Stomach (tissue), 9 donors: ENCODE measurements around the gene TMEM208. TPM values are rescaled to one million over a fixed set of nuclear protein-coding genes. Genes with fewer than 3 reads are reported as not detected.
A peak's percentile ranks its signal among the peaks of the same experiment; 100 is the strongest.

Experiments
- DNase-seq, 2 donors: peaks; one replicate each; pipeline versions ENCODE4 v3.0.0 to v3.0.0-alpha.2; 2013 to 2019
- H3K27ac ChIP-seq, 5 donors: fragments of 200-600 bp in 4 of 5; sonication (generic) in 4 of 5; one replicate each; pipeline ENCODE4 v1.5.1; 2013 to 2019; ENCODE audit warnings: mild to moderate bottlenecking in 1 of 5, moderate library complexity in 1 of 5
- H3K27me3 ChIP-seq, 3 donors: fragments of 200-600 bp; sonication (generic); one replicate each; pipeline ENCODE4 v1.5.1; 2017 to 2019; ENCODE audit warnings: mixed run types in 1 of 3
- H3K36me3 ChIP-seq, 4 donors: fragments of 200-600 bp; sonication (generic); 1 replicate in 3 of 4; 2 replicates in 1 of 4; pipeline ENCODE4 v1.5.1; 2016 to 2019
- H3K4me1 ChIP-seq, 4 donors: fragments of 200-600 bp; sonication (generic); one replicate each; pipeline ENCODE4 v1.5.1; 2016 to 2019
- H3K4me3 ChIP-seq, 4 donors: fragments of 200-600 bp; sonication (generic) in 3 of 4; one replicate each; pipeline ENCODE4 v1.5.1; 2016 to 2019; ENCODE audit warnings: mild to moderate bottlenecking in 1 of 4
- H3K9me3 ChIP-seq, 4 donors: fragments of 200-600 bp; sonication (generic); one replicate each; pipeline ENCODE4 v1.5.1; 2016 to 2019
- EP300 ChIP-seq: sonication (generic); formaldehyde crosslinking; IDR thresholded peaks from one replicate; pipeline ENCODE4 v1.6.1; 2017; ENCODE audit warnings: antibody characterized with exemption
- POLR2A ChIP-seq, 4 donors: fragments of 450-650 bp; IDR thresholded peaks; one replicate each; pipeline ENCODE4 v1.6.1; 2016; ENCODE audit warnings: antibody characterized with exemption in 4 of 4, control low read depth in 2 of 4, mild to moderate bottlenecking in 1 of 4, moderate library complexity in 1 of 4
- POLR2AphosphoS5 ChIP-seq, 3 donors: sonication (generic); formaldehyde crosslinking; IDR thresholded peaks; one replicate each; pipeline ENCODE4 v1.6.1; 2016; ENCODE audit warnings: antibody characterized with exemption in 3 of 3
- WGBS, 5 donors: extraction: QIAGEN DNeasy Blood & Tissue Kit in 3 of 5; methylation state at CpG; one replicate each; pipeline versions ENCODE4 v1.1.5 to v1.1.7; 2013 to 2018; 5-methylcytosine and 5-hydroxymethylcytosine counted together
- intact Hi-C: fragments of 100-400 bp; cut with DNase I; formaldehyde crosslinking; loops from one replicate; pipeline ENCODE4 v1.15.1; 2023; ENCODE audit warnings: low total_unique reads
- polyA plus RNA-seq, 3 donors: library from polyadenylated mRNA; stranded (reverse); fragments of 200-250 nt; gene quantifications; one replicate each; pipeline ENCODE4 v1.2.3, GENCODE V29; 2013
- total RNA-seq, 5 donors: library from RNA; depleted of rRNA; stranded (reverse); fragments of >200 nt; gene quantifications; one replicate each; pipeline versions ENCODE4 v1.1.0 to v1.2.3, GENCODE V29; 2014 to 2016
- TF ChIP-seq, protein P1 (sequence below), 7 experiments: fragments of 450-650 bp in 4 of 7; fragments of 200-600 bp in 3 of 7; sonication (generic) in 3 of 7; IDR thresholded peaks; one replicate each; pipeline ENCODE4 v1.5.1; 2016 to 2019; ENCODE audit warnings: antibody characterized with exemption in 7 of 7, control low read depth in 2 of 7, mild to moderate bottlenecking in 1 of 7
- donor health status: healthy with polysubstance abuse.
- donor health status: Bipolar disorder and iron deficiency.
- donor health status: healthy.

TMEM208 gene
- total and polyA plus RNA-seq, 8 donors = 8.7 to 141 (median 51.0) TPM

DNA sequence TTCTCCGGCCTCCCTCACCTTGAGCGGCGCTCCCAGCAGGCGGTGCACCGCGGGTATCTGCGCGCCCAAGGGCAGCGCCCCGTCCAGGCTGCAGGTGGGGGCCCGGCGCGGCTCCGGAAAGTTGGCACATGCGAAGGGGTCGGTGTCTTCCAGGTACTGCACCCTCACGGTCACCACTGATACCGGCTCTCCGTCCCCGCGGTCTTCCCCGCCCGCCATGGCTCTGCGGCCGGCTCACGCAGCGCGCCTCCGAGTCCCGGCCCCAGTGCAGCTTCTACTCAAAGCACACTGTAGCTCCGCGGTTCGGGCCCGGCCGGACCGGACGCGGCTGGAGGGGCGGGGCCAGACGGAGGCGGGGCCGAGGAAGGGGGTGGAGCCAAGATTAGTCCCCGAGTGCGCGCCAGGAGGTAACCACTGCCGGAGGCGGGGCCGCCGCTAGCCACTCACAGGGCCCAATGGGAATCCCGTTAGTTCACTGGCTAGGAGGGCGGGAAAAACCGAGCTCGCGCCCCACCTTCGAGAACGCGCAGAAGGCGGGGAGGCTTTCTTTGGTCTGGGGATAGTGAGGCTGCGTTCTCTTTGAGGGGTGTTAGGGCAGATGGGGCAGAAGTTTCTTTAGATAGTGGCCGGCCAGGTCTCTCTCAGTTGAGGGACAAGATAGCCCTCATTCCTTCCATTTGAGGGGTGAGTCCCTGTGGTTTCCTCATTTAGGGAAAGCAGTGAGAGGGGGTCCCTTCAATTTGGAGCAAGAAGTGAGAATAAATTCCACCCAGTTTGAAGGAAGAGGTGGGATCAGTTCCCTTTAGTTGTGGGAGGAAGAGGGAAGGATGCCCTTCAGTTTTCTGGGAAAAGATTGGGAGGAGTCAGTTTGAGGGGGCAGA is 20.5 kb downstream of the TMEM208 start, which contains the start of gene FHOD1:
TSS of gene FHOD1 (minus strand) at position 290 of the 881 bp plus-strand sequence. CDS start at position 219, 71 bp downstream.
- H3K4me3 ChIP-seq = peak within 1 kb of the TSS; percentile 64 to 85 (median 78)
- intact Hi-C loops = no loop called here
- peak within 1 kb of the TSS; percentile 87 to 95 (median 89) for H3K27ac ChIP-seq
- DNase-seq = peak; percentile 98 to 99
- H3K4me1 ChIP-seq = peaks cover 42 to 65% (median 55%) of the 10 kb centered on the region in 4 donors
- no peaks in the 10 kb centered on the region for H3K36me3 ChIP-seq
- WGBS, 5 donors = 0 to 2% (median 1%) methylated on average over 18 to 60 of the region's 60 CpGs
- no peaks in the 10 kb centered on the region for H3K9me3 ChIP-seq
- TF ChIP-seq POLR2A (IDR thresholded peaks at IDR 0.05) (peak in 1 of 4 donors; percentile 78), POLR2AphosphoS5 (IDR thresholded peaks at IDR 0.05) (peak; percentile 24 to 93 (median 88))
- TF ChIP-seq, protein P1, sequence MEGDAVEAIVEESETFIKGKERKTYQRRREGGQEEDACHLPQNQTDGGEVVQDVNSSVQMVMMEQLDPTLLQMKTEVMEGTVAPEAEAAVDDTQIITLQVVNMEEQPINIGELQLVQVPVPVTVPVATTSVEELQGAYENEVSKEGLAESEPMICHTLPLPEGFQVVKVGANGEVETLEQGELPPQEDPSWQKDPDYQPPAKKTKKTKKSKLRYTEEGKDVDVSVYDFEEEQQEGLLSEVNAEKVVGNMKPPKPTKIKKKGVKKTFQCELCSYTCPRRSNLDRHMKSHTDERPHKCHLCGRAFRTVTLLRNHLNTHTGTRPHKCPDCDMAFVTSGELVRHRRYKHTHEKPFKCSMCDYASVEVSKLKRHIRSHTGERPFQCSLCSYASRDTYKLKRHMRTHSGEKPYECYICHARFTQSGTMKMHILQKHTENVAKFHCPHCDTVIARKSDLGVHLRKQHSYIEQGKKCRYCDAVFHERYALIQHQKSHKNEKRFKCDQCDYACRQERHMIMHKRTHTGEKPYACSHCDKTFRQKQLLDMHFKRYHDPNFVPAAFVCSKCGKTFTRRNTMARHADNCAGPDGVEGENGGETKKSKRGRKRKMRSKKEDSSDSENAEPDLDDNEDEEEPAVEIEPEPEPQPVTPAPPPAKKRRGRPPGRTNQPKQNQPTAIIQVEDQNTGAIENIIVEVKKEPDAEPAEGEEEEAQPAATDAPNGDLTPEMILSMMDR (IDR thresholded peaks at IDR 0.05) = no peak
- H3K27me3 ChIP-seq = peaks cover 0 to 44% (median 19%) of the 10 kb centered on the region in 3 donors

DNA sequence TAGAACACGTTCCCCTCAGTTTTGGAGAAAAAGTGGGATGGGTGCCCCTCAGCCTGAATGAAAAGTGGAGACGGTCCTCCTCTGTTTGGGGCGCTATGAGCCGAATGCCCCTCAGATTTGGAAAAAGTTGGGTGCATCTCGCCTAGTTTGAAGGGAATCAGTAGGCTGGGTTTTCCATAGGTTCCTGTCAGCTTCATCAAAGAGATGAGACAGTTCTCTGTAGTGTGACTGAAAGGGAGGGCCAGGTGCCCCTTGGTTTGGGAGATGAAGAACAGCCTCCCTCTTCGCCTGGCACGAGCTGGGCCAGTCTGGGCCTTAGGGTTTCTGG is 21.1 kb downstream of the TMEM208 start:
- no peak for TF ChIP-seq EP300
- no peak for TF ChIP-seq POLR2A (IDR thresholded peaks at IDR 0.05)
- TF ChIP-seq POLR2AphosphoS5 (IDR thresholded peaks at IDR 0.05) = no peak
- Histone ChIP-seq H3K4me1 (peaks cover 42 to 60% (median 51%) of the 10 kb centered on the region in 4 donors), H3K27me3 (peaks cover 0 to 48% (median 19%) of the 10 kb centered on the region in 3 donors), H3K36me3 (no peaks in the 10 kb centered on the region), H3K27ac (peak overlapping the region in 2 of 5 donors; percentile 1 to 87), H3K9me3 (no peaks in the 10 kb centered on the region), H3K4me3 (peak overlapping the region; percentile 64 to 85 (median 78))
- no peak for DNase-seq
- intact Hi-C loops = no loop called here
- WGBS, 5 donors = 4 to 12% (median 5%) methylated on average over 5 to 7 of the region's 7 CpGs

DNA sequence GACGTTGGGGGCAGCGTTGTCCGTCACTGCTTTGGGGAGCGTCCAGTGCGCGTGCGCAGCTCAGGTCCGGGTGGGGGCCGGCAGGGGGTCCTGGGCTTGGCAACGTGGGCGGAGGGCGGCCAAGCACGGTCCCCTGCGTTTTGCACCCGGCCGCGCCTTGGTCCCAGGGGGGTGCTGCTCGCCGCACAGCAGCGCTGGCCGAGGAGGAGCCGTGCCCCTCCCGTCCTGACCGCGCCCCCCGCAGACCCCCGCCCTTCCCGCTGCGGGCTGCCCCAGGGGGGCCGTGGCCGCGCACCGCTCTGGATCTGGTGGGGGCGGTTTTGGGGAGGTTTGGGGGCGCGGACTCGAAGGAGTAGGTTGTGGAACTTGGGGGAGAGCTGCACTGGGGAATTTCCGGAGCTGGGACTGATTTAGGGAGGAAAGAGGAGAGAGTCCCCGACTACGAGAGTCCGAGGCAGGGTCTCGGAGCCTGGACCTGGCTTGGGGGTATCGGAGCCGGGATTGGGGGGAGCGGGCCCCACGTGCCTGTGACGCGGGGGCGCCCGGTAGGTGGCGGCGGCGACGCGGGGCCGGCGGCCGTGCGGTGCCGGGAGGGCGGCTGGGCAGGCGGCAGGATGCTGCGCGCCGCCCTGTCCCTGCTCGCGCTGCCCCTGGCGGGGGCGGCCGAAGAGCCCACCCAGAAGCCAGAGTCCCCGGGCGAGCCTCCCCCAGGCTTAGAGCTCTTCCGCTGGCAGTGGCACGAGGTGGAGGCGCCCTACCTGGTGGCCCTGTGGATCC is 21.7 kb downstream of the TMEM208 start, which contains the start of gene SLC9A5:
TSS of gene SLC9A5 (plus strand) at position 579 of the 777 bp plus-strand sequence. CDS start at position 615, 36 bp downstream.
- Histone ChIP-seq H3K27me3 (peaks cover 0 to 48% (median 19%) of the 10 kb centered on the region in 3 donors), H3K9me3 (no peaks in the 10 kb centered on the region), H3K36me3 (no peaks in the 10 kb centered on the region), H3K27ac (peak within 1 kb of the TSS in 4 of 5 donors; percentile 87 to 95 (median 90)), H3K4me1 (peaks cover 39 to 54% (median 51%) of the 10 kb centered on the region in 4 donors), H3K4me3 (peak within 1 kb of the TSS; percentile 64 to 85 (median 78))
- intact Hi-C loops = no loop called here
- WGBS, 5 donors = 0 to 2% (median 1%) methylated on average over 37 to 75 of the region's 75 CpGs
- DNase-seq = peak in 1 of 2 donors; percentile 69
- no peak for TF ChIP-seq POLR2AphosphoS5 (IDR thresholded peaks at IDR 0.05)
- TF ChIP-seq POLR2A (IDR thresholded peaks at IDR 0.05) = no peak
- no peak for TF ChIP-seq EP300
- TF ChIP-seq, protein P1 (IDR thresholded peaks at IDR 0.05) = peak in 1 of 7 experiments; percentile 24

DNA sequence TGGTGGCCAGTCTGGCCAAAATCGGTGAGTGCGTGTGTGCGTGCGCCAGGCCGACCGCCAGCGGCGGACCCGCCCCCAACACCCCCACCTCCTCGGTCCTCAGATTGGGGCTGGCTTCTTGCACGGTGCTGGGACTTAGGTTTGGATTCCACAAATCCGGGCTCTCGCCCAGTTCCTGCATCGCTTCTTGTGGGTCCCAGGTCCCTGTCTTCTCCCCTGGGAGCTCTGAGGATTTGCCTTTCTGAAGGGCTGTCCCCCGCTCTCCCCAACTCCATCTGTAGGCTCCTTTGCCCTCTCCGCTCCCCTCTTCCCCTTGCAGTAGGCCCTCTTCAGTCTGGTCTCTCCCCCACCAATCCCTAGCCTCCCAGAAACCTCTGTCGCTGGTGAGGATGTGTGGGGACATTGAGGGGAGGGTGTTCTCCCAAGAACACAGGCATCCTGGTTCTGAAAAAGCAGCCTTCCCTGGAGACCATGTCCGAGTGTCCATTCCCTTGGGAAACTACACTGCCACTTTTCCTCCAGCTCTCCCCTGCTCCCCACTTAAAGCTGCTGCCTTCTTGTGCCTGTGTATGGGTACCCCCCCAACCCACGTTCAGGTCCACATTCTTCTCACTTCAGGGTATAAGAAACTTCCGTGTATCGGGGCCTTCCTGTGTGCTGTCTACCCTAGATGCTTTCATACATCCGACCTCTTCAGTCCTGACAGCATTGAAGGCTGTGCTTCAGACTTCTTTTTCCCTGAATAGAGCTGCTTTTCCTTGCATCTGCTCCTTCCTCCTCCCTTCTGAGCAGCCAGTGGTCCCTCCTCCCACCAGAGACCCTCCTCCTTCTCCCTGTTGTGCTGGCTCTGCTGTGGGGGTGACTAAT is 22.5 kb downstream of the TMEM208 start:
- Histone ChIP-seq H3K4me1 (peaks cover 32 to 47% (median 45%) of the 10 kb centered on the region in 4 donors), H3K4me3 (peak overlapping the region; percentile 52 to 85 (median 68)), H3K27me3 (peaks cover 0 to 48% (median 19%) of the 10 kb centered on the region in 3 donors), H3K9me3 (no peaks in the 10 kb centered on the region), H3K27ac (peak overlapping the region in 1 of 5 donors; percentile 87), H3K36me3 (no peaks in the 10 kb centered on the region)
- no peak for DNase-seq
- TF ChIP-seq, protein P1 (IDR thresholded peaks at IDR 0.05) = no peak
- TF ChIP-seq EP300 (no peak), POLR2AphosphoS5 (IDR thresholded peaks at IDR 0.05) (no peak), POLR2A (IDR thresholded peaks at IDR 0.05) (no peak)
- intact Hi-C loops = no loop called here
- 17 to 27% (median 20%) methylated on average over 18 to 22 of the region's 22 CpGs for WGBS, 5 donors
